ENCODE results near the gene CPNE6. TPM values are rescaled to one million over a fixed set of nuclear protein-coding genes. Genes with fewer than 3 reads are reported as not detected.

The CPNE6 gene
- total and polyA plus RNA-seq, 4 experiments from 2014 or later: 0.04 TPM; not detected in 3

DNA sequence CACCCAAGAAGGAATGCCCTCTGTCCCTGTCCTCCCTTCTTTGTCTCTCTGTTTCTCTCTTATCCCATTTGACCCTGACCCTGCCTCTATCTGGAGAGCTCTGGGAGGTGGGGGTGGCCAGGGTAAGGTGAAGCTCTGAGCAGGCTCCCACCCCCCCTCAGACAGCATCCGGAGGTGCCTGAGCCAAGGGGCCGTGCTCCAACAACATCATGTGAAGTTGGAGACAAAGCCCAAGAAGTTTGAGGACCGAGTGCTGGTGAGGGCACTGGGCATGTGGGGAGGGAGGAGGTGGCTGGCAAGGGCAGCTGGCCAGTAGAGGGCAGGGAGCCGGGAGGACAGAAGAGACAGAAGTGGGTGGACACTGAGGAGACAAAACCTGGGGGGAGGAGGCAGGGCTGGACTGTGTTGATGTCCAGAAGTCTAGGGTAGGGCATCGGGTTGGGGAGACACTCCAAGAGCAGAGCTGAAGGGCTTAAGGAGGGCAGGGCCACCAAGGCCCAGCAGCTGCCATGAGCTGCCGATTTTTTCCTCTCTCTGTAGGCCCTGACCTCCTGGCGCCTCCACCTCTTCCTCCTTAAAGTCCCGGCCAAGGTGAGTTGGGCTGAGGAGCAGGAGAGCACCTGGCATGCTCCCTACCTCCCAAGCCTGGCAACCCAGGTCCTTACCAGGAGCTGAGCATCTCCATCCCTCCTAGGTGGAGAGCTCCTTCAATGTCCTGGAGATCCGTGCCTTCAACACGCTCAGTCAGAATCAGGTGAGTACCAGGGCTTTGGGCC, 17.6 kb upstream of the CPNE6 start:
- peak overlapping the region; percentile 58 to 86 (median 80) for H3K4me3 Mint-ChIP-seq
- intact Hi-C loops (cut with micrococcal nuclease): no loop called here

GRCh38 chr14:24054324-24054641, 17.1 kb upstream of the CPNE6 start:
- no peaks in the 10 kb centered on the region for H3K27me3 ChIP-seq (ENCODE audit: insufficient read depth, low read length)
- peaks cover 14% of the 10 kb centered on the region for H3K4me1 ChIP-seq (ENCODE audit: insufficient read depth, low read length)
- no peaks in the 10 kb centered on the region for H3K36me3 ChIP-seq (ENCODE audit: insufficient read depth, low read length)
- H3K27ac ChIP-seq (ENCODE audit: low read depth, low read length): no peak overlapping the region
- Mint-ChIP-seq H3K4me3 (no peak overlapping the region), H3K9me3 (no peaks in the 10 kb centered on the region), H3K27ac (no peak overlapping the region), H3K27me3 (peaks cover 6 to 10% of the 10 kb centered on the region in 2 donors), H3K36me3 (no peaks in the 10 kb centered on the region), H3K4me1 (peaks cover 12 to 23% (median 17%) of the 10 kb centered on the region in 4 donors)
- no peaks in the 10 kb centered on the region for H3K9me3 ChIP-seq (ENCODE audit: control insufficient read depth in 1 of 2, low read length in 2 of 2)
- intact Hi-C loops (cut with micrococcal nuclease): no loop called here
- no peak for DNase-seq
- CTCF ChIA-PET (ENCODE audit: partially characterized antibody): interaction anchor here (0.9 to 17.4 kb wide), 4 partner anchors 12 to 60 kb away, joined by 3 to 475 read pairs (median 198); partner anchors contain the start of genes DCAF11, NRL and PCK2
- no peak overlapping the region for H3K4me3 ChIP-seq (ENCODE audit: low read length in 2 of 2)
- POLR2A ChIA-PET (ENCODE audit: partially characterized antibody): interaction anchor here (1.0 to 1.6 kb wide), 3 partner anchors 27 to 60 kb away, joined by 4 to 6 read pairs (median 5); partner anchors contain the start of genes DCAF11 and NRL

More for the DNA sequence above, 17.6 kb upstream of the CPNE6 start:
- Mint-ChIP-seq H3K4me1 (peaks cover 12 to 23% (median 17%) of the 10 kb centered on the region in 4 donors), H3K27me3 (peaks cover 6 to 10% of the 10 kb centered on the region in 2 donors), H3K36me3 (no peaks in the 10 kb centered on the region), H3K9me3 (no peaks in the 10 kb centered on the region), H3K27ac (peak overlapping the region in 2 of 7 donors; percentile 14 to 57)
- Histone ChIP-seq H3K36me3 (ENCODE audit: insufficient read depth, low read length) (no peaks in the 10 kb centered on the region), H3K27ac (ENCODE audit: low read depth, low read length) (no peak overlapping the region), H3K4me3 (ENCODE audit: low read length in 2 of 2) (no peak overlapping the region), H3K4me1 (ENCODE audit: insufficient read depth, low read length) (peaks cover 14% of the 10 kb centered on the region), H3K9me3 (ENCODE audit: control insufficient read depth in 1 of 2, low read length in 2 of 2) (no peaks in the 10 kb centered on the region), H3K27me3 (ENCODE audit: insufficient read depth, low read length) (no peaks in the 10 kb centered on the region)
- DNase-seq: no peak
- CTCF ChIA-PET (ENCODE audit: partially characterized antibody): interaction anchor here (0.9 to 17.4 kb wide), 4 partner anchors 13 to 61 kb away, joined by 3 to 475 read pairs (median 198); partner anchors contain the start of genes DCAF11, NRL and PCK2
- POLR2A ChIA-PET (ENCODE audit: partially characterized antibody): interaction anchor here (1.0 to 1.6 kb wide), 3 partner anchors 27 to 61 kb away, joined by 4 to 6 read pairs (median 5); partner anchors contain the start of genes DCAF11 and NRL

- H3K27ac ChIP-seq (ENCODE audit: low read depth, low read length): no peak overlapping the region
- Mint-ChIP-seq H3K27ac (no peak overlapping the region), H3K36me3 (no peaks in the 10 kb centered on the region), H3K4me3 (no peak overlapping the region), H3K4me1 (peaks cover 12 to 23% (median 17%) of the 10 kb centered on the region in 4 donors), H3K27me3 (peaks cover 6 to 10% of the 10 kb centered on the region in 2 donors), H3K9me3 (no peaks in the 10 kb centered on the region)
- no peak for DNase-seq
- CTCF ChIA-PET (ENCODE audit: partially characterized antibody): interaction anchor here (0.9 to 17.4 kb wide), 4 partner anchors 12 to 60 kb away, joined by 3 to 475 read pairs (median 198); partner anchors contain the start of genes DCAF11, NRL and PCK2
- no peak overlapping the region for H3K4me3 ChIP-seq (ENCODE audit: low read length in 2 of 2)
- POLR2A ChIA-PET (ENCODE audit: partially characterized antibody): interaction anchor here (1.0 to 1.6 kb wide), 3 partner anchors 26 to 60 kb away, joined by 4 to 6 read pairs (median 5); partner anchors contain the start of genes DCAF11 and NRL
- H3K36me3 ChIP-seq (ENCODE audit: insufficient read depth, low read length): no peaks in the 10 kb centered on the region
- H3K9me3 ChIP-seq (ENCODE audit: control insufficient read depth in 1 of 2, low read length in 2 of 2): no peaks in the 10 kb centered on the region
- peaks cover 14% of the 10 kb centered on the region for H3K4me1 ChIP-seq (ENCODE audit: insufficient read depth, low read length)
- no peaks in the 10 kb centered on the region for H3K27me3 ChIP-seq (ENCODE audit: insufficient read depth, low read length)
- intact Hi-C loops (cut with micrococcal nuclease): loop anchor here (5.0 kb wide), 1 partner anchor 383 kb away; no protein-coding TSS in a partner anchor
Measured at GRCh38 chr14:24054646-24055045, 16.7 kb upstream of the CPNE6 start.

- no peak overlapping the region for H3K4me3 Mint-ChIP-seq
- peaks cover 14% of the 10 kb centered on the region for H3K4me1 ChIP-seq (ENCODE audit: insufficient read depth, low read length)
- peaks cover 10 to 19% (median 14%) of the 10 kb centered on the region in 4 donors for H3K4me1 Mint-ChIP-seq
- no peak overlapping the region for H3K27ac ChIP-seq (ENCODE audit: low read depth, low read length)
- POLR2A ChIA-PET (ENCODE audit: partially characterized antibody): interaction anchor here (0.6 to 3.6 kb wide), 6 partner anchors 38 to 592 kb away, joined by 3 to 55 read pairs (median 20); partner anchors contain the start of genes DCAF11, EMC9, IRF9 and NRL
- H3K36me3 ChIP-seq (ENCODE audit: insufficient read depth, low read length): no peaks in the 10 kb centered on the region
- no peaks in the 10 kb centered on the region for H3K27me3 ChIP-seq (ENCODE audit: insufficient read depth, low read length)
- H3K4me3 ChIP-seq (ENCODE audit: low read length in 2 of 2): no peak overlapping the region
- CTCF ChIA-PET (ENCODE audit: partially characterized antibody): interaction anchor here (0.7 to 17.4 kb wide), 14 partner anchors 9 to 252 kb away, joined by 3 to 475 read pairs (median 8); partner anchors contain the start of genes DCAF11, DHRS4L2, IRF9 and NRL
- H3K27ac Mint-ChIP-seq: peak overlapping the region in 2 of 7 donors; percentile 48 to 69
- H3K9me3 Mint-ChIP-seq: no peaks in the 10 kb centered on the region
- peaks cover 6 to 7% of the 10 kb centered on the region in 2 donors for H3K27me3 Mint-ChIP-seq
- intact Hi-C loops (cut with micrococcal nuclease): loop anchor here (5.0 kb wide), 1 partner anchor 381 kb away; no protein-coding TSS in a partner anchor
- no peaks in the 10 kb centered on the region for H3K36me3 Mint-ChIP-seq
- DNase-seq: no peak
- H3K9me3 ChIP-seq (ENCODE audit: control insufficient read depth in 1 of 2, low read length in 2 of 2): no peaks in the 10 kb centered on the region
Measured at GRCh38 chr14:24055971-24056799, 15.2 kb upstream of the CPNE6 start.

- intact Hi-C loops (cut with micrococcal nuclease): loop anchor here (5.0 kb wide), 1 partner anchor 381 kb away; no protein-coding TSS in a partner anchor
- POLR2A ChIA-PET (ENCODE audit: partially characterized antibody): interaction anchor here (0.6 to 3.6 kb wide), 8 partner anchors 25 to 105 kb away, joined by 3 to 55 read pairs (median 20); partner anchors contain the start of genes DCAF11, EMC9, IRF9 and NRL
Measured at GRCh38 chr14:24056800-24057184, 14.6 kb upstream of the CPNE6 start.

GRCh38 chr14:24057271-24057670, 14.1 kb upstream of the CPNE6 start:
- intact Hi-C loops (cut with micrococcal nuclease): loop anchor here (5.0 kb wide), 1 partner anchor 380 kb away; no protein-coding TSS in a partner anchor

More at GRCh38 chr14:24056800-24057184, 14.6 kb upstream of the CPNE6 start:
- no peaks in the 10 kb centered on the region for H3K9me3 Mint-ChIP-seq
- CTCF ChIA-PET (ENCODE audit: partially characterized antibody): interaction anchor here (0.9 to 17.4 kb wide), 19 partner anchors 8 to 283 kb away, joined by 3 to 475 read pairs (median 7); partner anchors contain the start of genes DCAF11, DHRS4L2, IRF9 and NRL
- no peaks in the 10 kb centered on the region for H3K27me3 ChIP-seq (ENCODE audit: insufficient read depth, low read length)
- no peaks in the 10 kb centered on the region for H3K36me3 Mint-ChIP-seq
- H3K4me3 Mint-ChIP-seq: no peak overlapping the region
- peaks cover 6 to 7% of the 10 kb centered on the region in 2 donors for H3K27me3 Mint-ChIP-seq
- H3K27ac Mint-ChIP-seq: peak overlapping the region in 1 of 7 donors; percentile 52
- no peaks in the 10 kb centered on the region for H3K9me3 ChIP-seq (ENCODE audit: control insufficient read depth in 1 of 2, low read length in 2 of 2)
- no peak overlapping the region for H3K27ac ChIP-seq (ENCODE audit: low read depth, low read length)
- DNase-seq: no peak
- H3K4me1 Mint-ChIP-seq: peaks cover 9 to 17% (median 12%) of the 10 kb centered on the region in 4 donors
- H3K4me3 ChIP-seq (ENCODE audit: low read length in 2 of 2): no peak overlapping the region
- no peaks in the 10 kb centered on the region for H3K36me3 ChIP-seq (ENCODE audit: insufficient read depth, low read length)
- H3K4me1 ChIP-seq (ENCODE audit: insufficient read depth, low read length): peaks cover 10% of the 10 kb centered on the region

More at GRCh38 chr14:24057271-24057670, 14.1 kb upstream of the CPNE6 start:
- CTCF ChIA-PET (ENCODE audit: partially characterized antibody): interaction anchor here (0.7 to 17.4 kb wide), 25 partner anchors 9 to 374 kb away, joined by 3 to 475 read pairs (median 6); partner anchors contain the start of genes CPNE6, DCAF11, DHRS4L2 and IRF9
- Mint-ChIP-seq H3K9me3 (no peaks in the 10 kb centered on the region), H3K27me3 (peaks cover 6 to 7% of the 10 kb centered on the region in 2 donors), H3K4me3 (no peak overlapping the region), H3K4me1 (peaks cover 9 to 17% (median 12%) of the 10 kb centered on the region in 4 donors), H3K36me3 (no peaks in the 10 kb centered on the region), H3K27ac (peak overlapping the region in 1 of 7 donors; percentile 52)
- POLR2A ChIA-PET (ENCODE audit: partially characterized antibody): interaction anchor here (0.6 to 3.6 kb wide), 10 partner anchors 24 to 158 kb away, joined by 3 to 55 read pairs (median 20); partner anchors contain the start of genes DCAF11, EMC9, IRF9 and MDP1
- Histone ChIP-seq H3K36me3 (ENCODE audit: insufficient read depth, low read length) (no peaks in the 10 kb centered on the region), H3K27ac (ENCODE audit: low read depth, low read length) (no peak overlapping the region), H3K4me1 (ENCODE audit: insufficient read depth, low read length) (peaks cover 8% of the 10 kb centered on the region), H3K27me3 (ENCODE audit: insufficient read depth, low read length) (no peaks in the 10 kb centered on the region), H3K9me3 (ENCODE audit: control insufficient read depth in 1 of 2, low read length in 2 of 2) (no peaks in the 10 kb centered on the region), H3K4me3 (ENCODE audit: low read length in 2 of 2) (no peak overlapping the region)
- DNase-seq: no peak
